Retinal pigment epithelial cell (primary cell): Measurements from ENCODE around the gene RPTOR.

Experiments used
- DNase-seq: peaks from one replicate; pipeline ENCODE4 v3.0.0-alpha.2; 2010; ENCODE audit warnings: low read depth
- H3K4me3 ChIP-seq: 2 replicates; pipeline ENCODE4 v1.5.1; 2011; ENCODE audit warnings: mild to moderate bottlenecking, low read length, control low read depth, moderate library complexity
- TF ChIP-seq, protein P1 (sequence below): conservative IDR thresholded peaks from 2 replicates; pipeline ENCODE4 v1.5.1; 2011; ENCODE audit warnings: low read depth, low read length, control low read depth, inconsistent platforms

Gene RPTOR

DNA sequence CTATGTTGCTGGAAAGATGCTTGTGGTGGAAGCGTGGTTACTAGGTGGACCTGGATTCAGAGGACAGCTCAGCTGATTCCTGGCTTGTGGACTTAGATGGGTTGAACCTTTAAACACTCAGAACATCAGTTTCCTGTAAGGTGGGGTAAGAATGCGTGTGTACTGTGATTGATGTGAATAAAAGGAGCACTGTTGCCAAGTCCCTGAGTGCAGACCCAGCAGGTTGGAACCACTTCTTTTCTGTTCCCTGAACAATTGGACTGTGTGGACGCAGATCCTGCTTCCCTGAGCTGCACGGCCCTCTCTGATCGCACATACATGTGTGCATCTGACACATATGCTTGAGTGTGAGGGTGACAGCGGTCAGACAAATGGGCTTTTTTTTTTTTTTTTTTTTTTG, 37.5 kb downstream of the RPTOR start:
- H3K4me3 ChIP-seq = no peak overlapping the region
- TF ChIP-seq, protein P1, sequence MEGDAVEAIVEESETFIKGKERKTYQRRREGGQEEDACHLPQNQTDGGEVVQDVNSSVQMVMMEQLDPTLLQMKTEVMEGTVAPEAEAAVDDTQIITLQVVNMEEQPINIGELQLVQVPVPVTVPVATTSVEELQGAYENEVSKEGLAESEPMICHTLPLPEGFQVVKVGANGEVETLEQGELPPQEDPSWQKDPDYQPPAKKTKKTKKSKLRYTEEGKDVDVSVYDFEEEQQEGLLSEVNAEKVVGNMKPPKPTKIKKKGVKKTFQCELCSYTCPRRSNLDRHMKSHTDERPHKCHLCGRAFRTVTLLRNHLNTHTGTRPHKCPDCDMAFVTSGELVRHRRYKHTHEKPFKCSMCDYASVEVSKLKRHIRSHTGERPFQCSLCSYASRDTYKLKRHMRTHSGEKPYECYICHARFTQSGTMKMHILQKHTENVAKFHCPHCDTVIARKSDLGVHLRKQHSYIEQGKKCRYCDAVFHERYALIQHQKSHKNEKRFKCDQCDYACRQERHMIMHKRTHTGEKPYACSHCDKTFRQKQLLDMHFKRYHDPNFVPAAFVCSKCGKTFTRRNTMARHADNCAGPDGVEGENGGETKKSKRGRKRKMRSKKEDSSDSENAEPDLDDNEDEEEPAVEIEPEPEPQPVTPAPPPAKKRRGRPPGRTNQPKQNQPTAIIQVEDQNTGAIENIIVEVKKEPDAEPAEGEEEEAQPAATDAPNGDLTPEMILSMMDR = no peak
- no peak for DNase-seq

DNA sequence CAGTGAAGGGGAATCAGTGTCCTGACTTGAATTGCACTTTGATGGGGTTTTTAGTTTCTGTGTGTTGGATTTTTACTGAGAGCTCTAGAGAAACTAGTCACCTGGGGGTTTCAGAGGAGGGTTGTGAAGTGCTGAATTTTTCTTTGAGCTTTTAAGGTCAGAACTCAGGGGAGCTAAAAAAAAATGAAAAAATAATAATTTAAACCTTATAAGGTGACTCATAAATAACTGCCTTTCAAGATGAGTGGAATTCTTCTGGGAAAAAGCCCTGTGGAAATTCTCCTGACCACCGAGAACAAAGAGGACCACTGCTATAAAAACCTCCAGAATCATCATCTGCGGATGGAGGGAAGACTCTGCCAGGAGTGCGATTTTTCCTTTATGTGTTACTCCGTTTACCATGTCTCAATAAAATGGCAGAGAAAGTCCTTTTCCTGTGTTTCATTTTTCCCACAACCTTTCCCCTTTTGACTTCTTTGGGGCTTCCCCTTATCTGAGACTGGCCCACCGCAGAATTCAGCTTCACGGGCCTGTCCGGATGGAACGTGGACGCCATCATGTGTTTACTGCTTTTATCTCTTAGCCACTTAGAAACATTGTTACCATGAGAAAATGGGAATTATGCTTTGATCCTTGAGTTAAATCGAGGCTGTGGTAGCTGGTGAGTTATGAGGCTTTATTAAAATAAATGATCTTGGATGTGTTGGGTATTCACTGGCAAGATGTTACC, 39.7 kb downstream of the RPTOR start:
- TF ChIP-seq, protein P1 = no peak
- no peak overlapping the region for H3K4me3 ChIP-seq
- DNase-seq = no peak

DNA sequence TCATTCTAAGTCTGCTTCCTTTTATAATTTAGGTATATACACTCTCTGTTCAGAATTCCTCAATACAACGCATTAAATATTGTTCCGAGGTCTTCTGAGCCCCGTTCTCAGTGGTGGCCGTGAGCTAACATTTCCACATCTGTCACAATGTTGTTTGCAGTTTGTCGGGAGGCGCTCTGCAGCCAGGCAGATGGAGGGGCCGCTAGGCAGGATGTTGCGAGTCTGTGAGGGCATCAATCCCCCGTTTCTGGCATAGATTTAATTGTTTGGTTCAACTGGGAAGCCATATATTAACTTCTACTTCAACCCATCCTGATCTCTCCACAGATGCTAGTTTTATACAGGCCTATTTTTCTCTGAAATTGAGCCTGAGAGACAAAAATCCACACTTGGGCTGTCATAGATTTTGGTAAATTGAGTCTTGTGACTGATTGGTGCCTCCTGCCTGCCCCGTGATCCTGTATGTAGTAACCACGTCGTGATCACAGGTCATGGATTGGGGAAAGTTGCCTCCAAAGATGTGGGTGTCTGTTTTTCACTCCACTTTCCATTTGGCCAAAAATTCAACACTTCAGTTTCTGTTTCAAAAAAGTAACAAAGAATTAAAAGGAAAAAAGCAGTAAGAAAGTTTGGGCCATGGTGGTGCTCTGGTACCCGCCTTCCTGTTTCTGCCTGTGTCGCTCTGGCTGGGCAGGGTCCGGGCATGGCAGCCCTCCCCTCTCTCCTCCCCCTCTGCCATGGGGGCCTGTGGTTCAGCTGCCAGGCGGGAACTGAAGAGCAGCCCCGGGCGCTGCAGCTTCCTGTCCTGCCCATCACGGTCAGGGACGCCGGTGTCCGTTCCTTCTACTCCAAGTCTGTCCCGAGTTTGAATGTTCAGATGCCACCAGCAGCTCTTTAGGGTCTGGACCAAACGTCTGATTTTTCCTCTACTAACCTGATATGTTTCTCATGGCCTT, 41.5 kb downstream of the RPTOR start:
- no peak for DNase-seq
- TF ChIP-seq, protein P1 = no peak
- no peak overlapping the region for H3K4me3 ChIP-seq

DNA sequence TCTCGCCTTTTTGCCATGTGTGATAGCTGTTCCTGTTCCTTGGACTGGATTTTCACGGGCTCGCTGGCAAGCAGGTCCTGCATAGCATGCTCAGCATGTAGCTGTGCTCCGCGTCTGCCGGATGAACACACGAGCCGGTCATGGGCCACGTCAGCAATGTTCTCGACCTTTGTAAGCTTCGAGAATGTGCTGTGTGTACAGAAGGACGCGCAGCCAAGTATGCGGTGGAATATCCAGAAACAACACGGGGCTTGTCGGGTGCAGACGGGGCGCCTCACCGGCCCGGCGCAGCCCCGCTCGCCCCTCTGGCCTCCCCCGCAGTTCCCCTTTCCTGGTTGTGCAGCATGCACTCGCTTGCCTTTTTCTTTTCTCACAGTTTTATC, 42.2 kb downstream of the RPTOR start:
- DNase-seq = no peak
- TF ChIP-seq, protein P1 = no peak
- H3K4me3 ChIP-seq = no peak overlapping the region

DNA sequence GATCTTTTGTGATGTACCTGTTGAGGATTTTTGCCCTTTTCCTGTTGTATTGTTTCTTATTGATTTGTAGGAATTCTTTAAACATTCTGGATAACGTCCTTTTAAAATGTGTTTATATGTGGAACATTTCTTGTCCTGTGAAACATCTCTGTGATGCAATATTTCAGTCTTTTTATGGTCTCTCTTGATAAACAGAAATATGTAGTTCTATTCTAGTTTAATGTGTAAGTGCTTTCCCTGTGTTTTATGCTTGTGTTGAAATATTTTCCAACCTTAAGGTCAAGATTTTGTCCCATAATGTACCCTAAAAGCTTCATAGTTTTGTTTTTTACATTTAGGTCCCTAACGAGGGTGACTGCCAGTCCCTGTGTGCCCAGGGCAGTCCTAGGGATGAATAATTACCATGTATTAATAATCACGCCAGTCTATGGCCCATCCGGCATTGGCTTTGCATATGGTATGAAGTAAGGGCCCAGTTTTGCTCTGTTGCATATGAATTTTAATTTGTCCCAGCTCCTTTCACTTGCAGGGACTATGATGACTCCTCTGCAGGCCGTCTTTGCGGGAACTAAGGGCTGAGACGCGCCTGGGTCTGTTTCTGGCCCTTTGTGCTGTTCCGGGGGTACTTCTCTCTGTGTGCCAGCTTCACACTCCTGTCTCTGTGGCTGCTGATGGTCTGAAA, 44.2 kb downstream of the RPTOR start:
- no peak overlapping the region for H3K4me3 ChIP-seq
- TF ChIP-seq, protein P1 = no peak
- DNase-seq = no peak

DNA sequence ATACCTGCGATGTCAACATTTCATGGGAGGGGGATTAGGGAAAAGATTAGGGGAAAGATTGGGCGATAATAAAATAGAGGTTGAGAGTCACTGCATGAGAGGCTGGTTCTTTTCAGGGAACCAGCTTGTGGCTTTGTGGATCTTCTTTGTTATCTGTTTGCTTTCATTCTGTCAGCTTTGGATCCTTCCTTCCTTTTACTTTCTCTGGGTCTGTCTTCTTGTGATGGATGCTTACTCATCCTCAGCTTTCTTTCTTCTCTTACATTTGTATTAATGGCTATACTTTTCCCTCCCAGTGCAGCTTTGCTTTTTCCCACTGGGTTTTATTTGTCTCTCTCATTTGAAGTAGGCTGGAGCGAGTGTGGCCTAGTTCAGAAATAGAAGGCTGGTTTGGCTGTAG, 47.1 kb downstream of the RPTOR start:
- TF ChIP-seq, protein P1 = no peak
- no peak for DNase-seq
- no peak overlapping the region for H3K4me3 ChIP-seq
